IMR-90 (cell line): ENCODE data around the gene MAGI1. TPM values are rescaled to one million over a fixed set of nuclear protein-coding genes. Genes with fewer than 3 reads are reported as not detected.

Experiments
- ATAC-seq: fragments of 200-7000 bp; cut with Tn5 transposase; 2 replicates; pipeline ENCODE4 v1.9.1; 2020; ENCODE audit warnings: low read depth, mild to moderate bottlenecking, moderate library complexity
- BruUV-seq: library from RNA; stranded (reverse); fragments of 400-500 nt; replicated peaks from 2 replicates; lab custom pipeline; 2021; lab: Mats Ljungman, UMichigan
- CTCF ChIA-PET: fragments of 300-600 bp; formaldehyde crosslinking; extraction: SDS; loops from one replicate; lab custom pipeline; 2021; ENCODE audit warnings: antibody characterized with exemption; lab: Yijun Ruan, JAX
- POLR2A ChIA-PET: fragments of 300-600 bp; sonication (Branson Sonifier 250); formaldehyde crosslinking; loops from one replicate; lab custom pipeline; 2022; ENCODE audit warnings: antibody characterized with exemption; ENCODE audit not compliant: unreplicated experiment; lab: Charles Lee
- DNase-seq: peaks from one replicate; pipeline ENCODE4 v3.0.0; 2013
- H2AFZ ChIP-seq: replicated peaks from 2 replicates; pipeline ENCODE3; 2013; ENCODE audit warnings: low read length, mild to moderate bottlenecking; ENCODE audit not compliant: poor library complexity
- H2AK5ac ChIP-seq: 2 replicates; pipeline ENCODE4 v1.6.1; 2013; ENCODE audit warnings: low read depth, low read length, inconsistent platforms
- H2AK9ac ChIP-seq: replicated peaks from 2 replicates; pipeline ENCODE3; 2013; ENCODE audit warnings: mild to moderate bottlenecking, low read depth, low read length, moderate library complexity; ENCODE audit not compliant: poor library complexity
- H2BK120ac ChIP-seq: 2 replicates; pipeline ENCODE4 v1.6.1; 2013; ENCODE audit warnings: low read depth, low read length, inconsistent platforms
- H2BK15ac ChIP-seq: 3 replicates; pipeline ENCODE4 v1.6.1; 2013; ENCODE audit warnings: low read depth, low read length, inconsistent platforms
- H2BK20ac ChIP-seq: 2 replicates; pipeline ENCODE4 v1.6.1; 2013; ENCODE audit warnings: low read depth, mild to moderate bottlenecking, inconsistent platforms, low read length, moderate library complexity
- H2BK5ac ChIP-seq: 2 replicates; pipeline ENCODE4 v1.6.1; 2013; ENCODE audit warnings: mild to moderate bottlenecking, low read depth, low read length, inconsistent platforms; ENCODE audit not compliant: poor library complexity, severe bottlenecking
- H3K14ac ChIP-seq: replicated peaks from 2 replicates; pipeline ENCODE4 v1.6.1; 2013; ENCODE audit warnings: low read depth, low read length, inconsistent platforms
- H3K18ac ChIP-seq: 2 replicates; pipeline ENCODE4 v1.6.1; 2013; ENCODE audit warnings: low read depth, low read length, control low read depth
- H3K23ac ChIP-seq: 2 replicates; pipeline ENCODE4 v1.6.1; 2013; ENCODE audit warnings: low read depth, low read length, inconsistent platforms
- H3K27ac ChIP-seq: 2 replicates; pipeline ENCODE4 v1.5.1; 2013; ENCODE audit warnings: mild to moderate bottlenecking, control low read depth, low read length; ENCODE audit not compliant: insufficient read depth
- H3K27me3 ChIP-seq: 2 replicates; pipeline ENCODE4 v1.6.1; 2013; ENCODE audit warnings: low read length; ENCODE audit not compliant: control insufficient read depth, insufficient read depth
- H3K36me3 ChIP-seq: 2 replicates; pipeline ENCODE4 v1.6.1; 2013; ENCODE audit warnings: low read length, mixed read lengths; ENCODE audit not compliant: control insufficient read depth, insufficient read depth
- H3K4ac ChIP-seq: 2 replicates; pipeline ENCODE4 v1.6.1; 2013; ENCODE audit warnings: low read depth, low read length, inconsistent platforms
- H3K4me1 ChIP-seq: 2 replicates; pipeline ENCODE4 v1.6.1; 2013; ENCODE audit warnings: low read length, mixed read lengths; ENCODE audit not compliant: control insufficient read depth, insufficient read depth
- H3K4me2 ChIP-seq: 2 replicates; pipeline ENCODE4 v1.6.1; 2013; ENCODE audit warnings: low read depth, mild to moderate bottlenecking, control low read depth, low read length, moderate library complexity
- H3K4me3 ChIP-seq: 2 replicates; pipeline ENCODE4 v1.5.1; 2013; ENCODE audit warnings: low read depth, mild to moderate bottlenecking, control low read depth, low read length, moderate library complexity; ENCODE audit not compliant: insufficient read depth
- H3K56ac ChIP-seq: 2 replicates; pipeline ENCODE4 v1.6.1; 2013; ENCODE audit warnings: low read length, inconsistent platforms; ENCODE audit not compliant: insufficient read depth; ENCODE audit errors: extremely low read depth
- H3K79me1 ChIP-seq, 2 experiments: 2 replicates each; pipeline ENCODE4 v1.6.1; 2013; ENCODE audit warnings: low read length in 2 of 2, inconsistent platforms in 1 of 2, low read depth in 1 of 2
- H3K9ac ChIP-seq: 2 replicates; pipeline ENCODE4 v1.6.1; 2013; ENCODE audit warnings: low read depth, low read length, control low read depth
- H3K9me1 ChIP-seq: 2 replicates; pipeline ENCODE4 v1.6.1; 2013; ENCODE audit warnings: low read length, inconsistent platforms; ENCODE audit not compliant: insufficient read depth
- H3K9me3 ChIP-seq: 2 replicates; pipeline ENCODE4 v1.6.1; 2013; ENCODE audit warnings: low read length; ENCODE audit not compliant: control insufficient read depth, insufficient read depth
- H4K20me1 ChIP-seq: 2 replicates; pipeline ENCODE4 v1.6.1; 2013; ENCODE audit warnings: low read length, inconsistent platforms; ENCODE audit not compliant: insufficient read depth
- H4K5ac ChIP-seq: 2 replicates; pipeline ENCODE4 v1.6.1; 2013; ENCODE audit warnings: mild to moderate bottlenecking, low read depth, low read length, control low read depth
- H4K8ac ChIP-seq, 2 experiments: 2 replicates each; pipeline ENCODE4 v1.6.1; 2013; ENCODE audit warnings: low read depth in 2 of 2, low read length in 2 of 2, control low read depth in 1 of 2, inconsistent platforms in 1 of 2
- H4K91ac ChIP-seq: 2 replicates; pipeline ENCODE4 v1.6.1; 2013; ENCODE audit warnings: low read depth, low read length, inconsistent platforms; ENCODE audit not compliant: insufficient read depth
- BHLHE40 ChIP-seq: fragments of 150-350 bp; IDR thresholded peaks from 2 replicates; pipeline ENCODE4 v1.6.1; 2016; ENCODE audit warnings: mild to moderate bottlenecking, low read depth, low read length
- CHD1 ChIP-seq: IDR thresholded peaks from 2 replicates; pipeline ENCODE4 v1.6.1; 2012; ENCODE audit warnings: low read depth, low read length, improper control_type of control experiment
- FOS ChIP-seq: fragments of 150-350 bp; IDR thresholded peaks from 2 replicates; pipeline ENCODE4 v1.6.1; 2016; ENCODE audit warnings: low read depth, low read length
- MAZ ChIP-seq: IDR thresholded peaks from 2 replicates; pipeline ENCODE4 v1.6.1; 2012; ENCODE audit warnings: low read depth, mild to moderate bottlenecking, low read length, improper control_type of control experiment, moderate library complexity, borderline replicate concordance
- MXI1 ChIP-seq: IDR thresholded peaks from 2 replicates; pipeline ENCODE4 v1.6.1; 2012; ENCODE audit warnings: low read depth, mild to moderate bottlenecking, low read length, moderate library complexity, borderline replicate concordance
- NFE2L2 ChIP-seq: fragments of 150-350 bp; IDR thresholded peaks from 2 replicates; pipeline ENCODE4 v1.6.1; 2016; ENCODE audit warnings: low read depth, mild to moderate bottlenecking, low read length
- POLR2A ChIP-seq: IDR thresholded peaks from 2 replicates; pipeline ENCODE4 v1.6.1; 2012; ENCODE audit warnings: mild to moderate bottlenecking, low read depth, low read length
- SMC3 ChIP-seq: fragments of 150-350 bp; IDR thresholded peaks from 2 replicates; pipeline ENCODE4 v1.6.1; 2016; ENCODE audit warnings: low read depth, mild to moderate bottlenecking, antibody characterized with exemption, low read length, moderate library complexity
- WGBS, 2 experiments: methylation state at CpG; one replicate each; pipeline versions ENCODE4 v1.1.5 to v1.1.7; 2013; ENCODE audit warnings: missing lambda C conversion rate in 2 of 2; ENCODE audit not compliant: insufficient read length in 1 of 2; ENCODE audit errors: extremely low coverage in 2 of 2; 5-methylcytosine and 5-hydroxymethylcytosine counted together
- dilution Hi-C: fragments of 300-500 bp; cut with HindIII; formaldehyde crosslinking; loops from one replicate; pipeline ENCODE4 v1.14.3; 2018; ENCODE audit warnings: low sequenced_read_pairs; ENCODE audit not compliant: unreplicated experiment
- in situ Hi-C: fragments of 300-500 bp; cut with MboI; formaldehyde crosslinking; loops from 3 replicates; pipeline ENCODE4 v1.14.3; 2019; ENCODE audit warnings: low sequenced_read_pairs, inconsistent platforms, mixed read lengths
- intact Hi-C: fragments of 100-400 bp; cut with micrococcal nuclease; formaldehyde crosslinking; loops from 2 replicates; pipeline ENCODE4 v1.10.0; 2022
- polyA plus RNA-seq, 3 experiments: library from polyadenylated mRNA; depleted of rRNA; stranded (reverse); fragments of >200 nt; gene quantifications; 2 replicates each; pipeline ENCODE4 v1.2.3, GENCODE V29; 2012; ENCODE audit warnings: low replicate concordance in 1 of 3
- total RNA-seq: library from RNA; depleted of rRNA; stranded (reverse); fragments of >200 nt; gene quantifications from 2 replicates; pipeline ENCODE4 v1.2.3, GENCODE V29; 2012
- TF ChIP-seq, protein P1 (sequence below): fragments of 150-350 bp; IDR thresholded peaks from 2 replicates; pipeline ENCODE4 v1.6.1; 2017; ENCODE audit warnings: mild to moderate bottlenecking, antibody characterized with exemption, low read length, low read depth

The MAGI1 gene
- total and polyA plus RNA-seq, 2 of the 4 experiments (the other 2 are of a cell fraction): 14.5 to 24.2 TPM

DNA sequence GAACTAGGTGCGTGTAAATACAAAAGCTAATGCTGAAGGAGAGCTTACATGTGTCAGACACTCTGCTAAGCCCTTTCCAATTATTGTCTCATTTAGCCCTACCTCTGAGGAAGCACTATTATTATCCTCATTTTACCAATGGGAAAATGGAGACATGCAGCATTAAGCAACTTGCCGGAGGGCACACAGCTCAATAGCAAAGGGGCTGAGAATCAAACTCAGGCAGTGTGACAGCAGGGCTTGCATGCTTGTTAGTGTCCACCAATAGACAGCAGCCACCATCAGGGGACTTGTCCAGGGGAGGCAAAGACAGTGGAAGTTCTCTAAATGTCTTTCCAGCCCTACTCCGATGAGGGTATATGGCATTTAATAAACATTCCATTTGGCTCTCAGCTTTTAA, 548.6 kb downstream of the MAGI1 start:
- H3K9me1 ChIP-seq: peaks cover 3% of the 10 kb centered on the region; the same call in 1 of the 2 replicates
- H2AK9ac ChIP-seq: no peak overlapping the region
- H2BK20ac ChIP-seq: no peak overlapping the region
- dilution Hi-C loops: no loop called here
- H3K79me1 ChIP-seq: peaks cover 20 to 24% of the 10 kb centered on the region in 2 experiments
- WGBS, 2 experiments: no CpG with 5 or more reads among the region's 3 CpGs
- H2AK5ac ChIP-seq: no peak overlapping the region
- H3K27ac ChIP-seq: no peak overlapping the region
- no peak overlapping the region for H3K4me2 ChIP-seq
- H3K9me3 ChIP-seq: no peaks in the 10 kb centered on the region
- ChIA-PET CTCF (no interaction called here), POLR2A (no interaction called here)
- H3K56ac ChIP-seq: no peak overlapping the region
- no peak overlapping the region for H3K14ac ChIP-seq
- H3K4ac ChIP-seq: no peak overlapping the region
- in situ Hi-C loops: no loop called here
- H3K4me1 ChIP-seq: peaks cover 2% of the 10 kb centered on the region; the same call in 1 of the 2 replicates
- no peak overlapping the region for H4K91ac ChIP-seq
- H3K18ac ChIP-seq: no peak overlapping the region
- no peak overlapping the region for H2AFZ ChIP-seq
- no peak overlapping the region for H3K9ac ChIP-seq
- DNase-seq: no peak
- no peaks in the 10 kb centered on the region for H3K27me3 ChIP-seq
- no peak overlapping the region for H2BK15ac ChIP-seq
- ATAC-seq: no peak
- no peak for TF ChIP-seq FOS
- TF ChIP-seq MXI1: no peak
- TF ChIP-seq, protein P1, sequence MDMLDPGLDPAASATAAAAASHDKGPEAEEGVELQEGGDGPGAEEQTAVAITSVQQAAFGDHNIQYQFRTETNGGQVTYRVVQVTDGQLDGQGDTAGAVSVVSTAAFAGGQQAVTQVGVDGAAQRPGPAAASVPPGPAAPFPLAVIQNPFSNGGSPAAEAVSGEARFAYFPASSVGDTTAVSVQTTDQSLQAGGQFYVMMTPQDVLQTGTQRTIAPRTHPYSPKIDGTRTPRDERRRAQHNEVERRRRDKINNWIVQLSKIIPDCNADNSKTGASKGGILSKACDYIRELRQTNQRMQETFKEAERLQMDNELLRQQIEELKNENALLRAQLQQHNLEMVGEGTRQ: no peak
- no peak for TF ChIP-seq MAZ
- TF ChIP-seq CHD1: no peak
- no peak for TF ChIP-seq SMC3
- no peak for TF ChIP-seq BHLHE40
- TF ChIP-seq POLR2A: no peak
- no peak for TF ChIP-seq NFE2L2
- BruUV-seq: no TSS peak
- no peak overlapping the region for H4K8ac ChIP-seq
- H3K4me3 ChIP-seq: no peak overlapping the region
- no peak overlapping the region for H2BK5ac ChIP-seq
- no peak overlapping the region for H3K23ac ChIP-seq
- no peaks in the 10 kb centered on the region for H3K36me3 ChIP-seq
- H4K5ac ChIP-seq: no peak overlapping the region
- no peaks in the 10 kb centered on the region for H4K20me1 ChIP-seq
- intact Hi-C loops: loop anchor here (2.0 kb wide), 1 partner anchor 45 kb away; no protein-coding TSS in a partner anchor
- no peak overlapping the region for H2BK120ac ChIP-seq
